NK-92 treated with Interleukin-12 subunit alpha and Interleukin-12 subunit beta, amount 100 ng/mL, for 24 hours (cell line): ENCODE results near the gene R3HDM2.
"Not testable (repeated sequence)": the region's sequence is repeated elsewhere in the genome, so short reads cannot be mapped to it uniquely, and the experiment has no call there.

Experiments
- DNase-seq: peaks from one replicate; lab custom pipeline; 2025; lab: John Stamatoyannopoulos, UW

Gene R3HDM2

GRCh38 chr12:57377103-57377840, 53.6 kb downstream of the R3HDM2 start:
- no peak for DNase-seq

GRCh38 chr12:57372233-57372632, 58.6 kb downstream of the R3HDM2 start:
- DNase-seq: no peak

GRCh38 chr12:57370696-57371095, 60.1 kb downstream of the R3HDM2 start:
- no peak for DNase-seq

DNA sequence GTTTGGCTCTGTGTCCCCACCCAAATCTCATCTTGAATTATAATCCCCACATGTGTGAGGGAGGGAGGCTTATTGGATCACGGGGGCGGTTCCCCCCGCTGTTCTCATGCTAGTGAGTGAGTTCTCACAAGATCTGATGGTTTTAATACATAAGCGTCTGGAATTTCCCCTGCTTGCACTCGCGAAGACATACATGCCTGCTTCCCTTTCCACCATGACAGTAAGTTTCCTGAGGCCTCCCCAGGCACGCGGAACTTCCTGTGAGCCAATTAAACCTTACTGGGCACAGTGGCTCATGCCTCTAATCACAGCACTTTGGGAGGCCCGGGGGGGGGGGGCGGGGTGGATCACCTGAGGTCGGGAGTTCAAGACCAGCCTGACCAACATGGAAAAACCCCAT, 60.8 kb downstream of the R3HDM2 start:
- no peak for DNase-seq

DNA sequence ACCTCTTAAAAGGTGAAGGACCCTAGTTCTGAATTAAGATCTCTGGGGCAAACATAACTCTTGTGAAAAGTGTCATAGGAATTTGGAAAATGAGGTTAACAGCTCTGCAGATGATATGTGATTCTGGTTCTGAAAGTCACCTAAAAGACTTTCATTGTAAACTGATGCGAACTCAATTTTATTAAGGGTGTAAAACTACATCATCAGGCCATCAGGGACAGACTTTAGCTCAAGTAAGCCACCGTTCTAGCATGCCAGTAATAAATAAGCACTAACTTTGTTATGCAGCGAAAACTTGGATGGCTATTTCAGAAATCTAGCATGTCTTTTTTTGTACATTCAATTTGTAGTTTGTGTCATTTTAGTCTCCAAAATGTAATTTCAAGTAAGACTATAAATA, 61.6 kb downstream of the R3HDM2 start:
- DNase-seq: no peak

DNA sequence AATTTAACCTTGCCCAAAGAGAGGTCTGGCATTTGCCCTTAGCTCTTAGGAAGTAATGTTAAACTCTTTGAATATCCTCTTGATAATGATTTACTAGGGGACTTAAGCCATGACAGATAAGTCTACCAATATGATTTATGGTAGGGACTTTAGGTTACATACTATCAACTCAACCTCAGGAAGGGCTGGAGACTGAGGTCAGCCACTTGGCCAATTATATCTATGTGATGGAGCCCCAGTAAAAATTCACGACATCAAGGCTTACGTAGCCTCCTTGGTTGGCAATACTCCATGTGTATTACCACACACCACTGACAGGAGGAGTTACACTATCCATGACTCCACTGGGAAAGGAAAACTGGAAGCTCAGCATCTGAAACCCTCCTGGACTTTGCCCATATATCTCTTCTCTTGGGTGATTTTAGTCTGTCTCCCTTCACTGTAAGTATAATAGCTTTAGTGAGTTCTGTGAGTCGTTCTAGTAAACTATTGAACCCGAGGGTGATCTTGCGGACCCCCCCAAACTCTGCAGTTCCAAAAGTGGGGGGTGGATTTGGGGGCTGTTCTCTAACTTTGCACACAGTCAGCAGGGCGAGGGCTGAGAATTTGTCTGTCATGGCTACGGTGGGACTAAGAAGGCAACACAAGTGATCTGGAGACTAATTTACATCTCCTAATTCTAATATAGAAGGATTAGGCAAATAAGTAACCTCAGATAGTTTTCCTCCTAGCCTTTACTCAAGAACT, 62.3 kb downstream of the R3HDM2 start:
- DNase-seq: no peak

- no peak for DNase-seq
Observed at GRCh38 chr12:57367121-57367520, 63.7 kb downstream of the R3HDM2 start.

DNA sequence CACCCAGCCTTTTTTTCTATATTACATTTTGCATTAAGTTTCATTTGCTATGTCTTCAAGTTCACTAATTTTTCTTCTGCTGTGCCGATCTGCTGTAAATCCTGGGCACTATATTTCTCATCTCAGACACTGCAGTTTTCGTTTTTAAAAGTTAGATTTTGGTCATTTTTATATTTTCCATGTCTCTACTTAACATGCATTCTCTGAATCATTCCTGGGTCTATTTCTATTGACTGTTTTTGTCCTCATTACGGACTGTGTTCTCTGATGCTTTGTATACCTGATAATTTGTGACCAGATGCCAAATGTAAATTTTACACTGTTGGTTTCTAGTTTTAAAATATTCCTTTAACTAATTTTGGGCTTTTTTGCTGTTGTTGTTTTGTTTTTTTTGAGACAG, 64.5 kb downstream of the R3HDM2 start:
- DNase-seq: no peak

GRCh38 chr12:57364156-57364555, 66.7 kb downstream of the R3HDM2 start:
- DNase-seq: not testable (repeated sequence)

DNA sequence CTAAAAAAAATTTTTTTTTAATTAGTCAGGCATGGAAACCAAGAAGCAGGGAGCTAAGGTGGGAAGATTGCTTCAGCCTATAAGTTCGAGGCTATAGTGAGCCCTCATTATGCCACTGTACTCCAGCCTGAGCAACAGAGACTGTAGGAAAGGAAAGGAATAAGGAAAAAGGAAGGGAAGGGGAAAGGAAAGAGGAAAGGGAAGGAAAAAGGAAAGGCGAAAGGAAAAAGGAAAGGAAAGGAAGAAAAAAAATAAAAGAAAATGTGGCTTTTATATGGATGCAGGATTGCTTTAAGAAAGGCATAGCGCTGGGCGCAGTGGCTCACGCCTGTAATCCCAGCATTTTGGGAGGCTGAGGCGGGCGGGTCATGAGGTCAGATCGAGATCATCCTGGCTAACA, 70.4 kb downstream of the R3HDM2 start:
- no peak for DNase-seq

- DNase-seq: no peak
Observed at GRCh38 chr12:57358646-57359045, 72.2 kb downstream of the R3HDM2 start.

DNA sequence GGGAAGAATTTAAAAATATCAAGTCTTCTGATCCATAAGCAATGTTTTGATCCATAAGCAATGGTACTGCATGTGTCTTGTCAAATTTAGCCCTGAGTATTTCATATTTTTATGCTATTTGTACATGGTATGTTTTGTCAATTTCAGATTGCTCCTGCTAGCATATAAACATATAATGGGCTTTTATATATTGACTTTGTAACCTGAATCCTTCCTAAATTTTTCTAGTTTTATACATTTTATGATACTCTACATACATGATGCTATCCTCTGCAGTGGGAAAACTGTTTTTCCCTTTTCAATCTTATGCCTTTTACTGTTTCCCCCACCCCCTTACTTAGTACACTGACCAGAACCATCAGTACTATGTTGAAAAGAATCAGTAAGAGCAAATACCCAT, 75.1 kb downstream of the R3HDM2 start:
- no peak for DNase-seq

DNA sequence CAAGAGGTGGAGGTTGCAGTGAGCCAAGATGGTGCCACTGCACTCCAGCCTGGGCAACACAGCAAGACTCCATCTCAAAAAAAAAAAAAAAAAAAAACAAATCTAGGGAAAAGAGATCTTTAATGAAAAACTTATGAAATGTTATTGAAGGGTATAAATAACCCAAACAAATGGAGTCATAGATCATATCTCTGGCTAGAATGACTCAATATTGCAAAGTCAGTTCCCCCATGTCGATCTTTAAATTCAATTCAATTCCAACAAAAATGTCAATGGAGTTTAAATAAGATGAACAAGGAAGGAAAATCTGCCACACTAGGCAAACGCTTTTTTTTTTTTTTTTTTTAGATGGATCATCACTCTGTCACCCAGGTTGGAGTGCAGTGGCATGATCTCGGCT, 78.7 kb downstream of the R3HDM2 start:
- DNase-seq: no peak

DNA sequence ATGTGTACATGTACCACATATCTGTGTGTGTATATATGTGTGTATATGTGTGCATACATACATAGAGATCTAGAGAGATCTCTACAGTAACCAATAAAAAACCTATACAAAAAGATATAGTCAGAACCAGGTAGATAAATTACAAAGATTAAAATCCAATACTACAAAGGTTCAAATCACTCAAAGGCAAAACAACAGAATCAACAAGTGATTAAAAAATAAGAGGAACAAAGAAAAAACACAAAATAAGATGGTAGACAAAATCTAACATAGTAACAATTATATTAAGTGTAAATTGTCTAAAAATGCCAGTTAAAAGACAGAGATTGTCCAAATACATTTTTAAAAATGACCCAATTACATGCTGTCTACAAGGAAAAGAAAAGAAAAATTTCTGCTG, 83.6 kb downstream of the R3HDM2 start:
- DNase-seq: no peak

- no peak for DNase-seq
Observed at GRCh38 chr12:57343703-57344378, 87.0 kb downstream of the R3HDM2 start.

GRCh38 chr12:57342207-57342691, 88.6 kb downstream of the R3HDM2 start:
- no peak for DNase-seq

DNA sequence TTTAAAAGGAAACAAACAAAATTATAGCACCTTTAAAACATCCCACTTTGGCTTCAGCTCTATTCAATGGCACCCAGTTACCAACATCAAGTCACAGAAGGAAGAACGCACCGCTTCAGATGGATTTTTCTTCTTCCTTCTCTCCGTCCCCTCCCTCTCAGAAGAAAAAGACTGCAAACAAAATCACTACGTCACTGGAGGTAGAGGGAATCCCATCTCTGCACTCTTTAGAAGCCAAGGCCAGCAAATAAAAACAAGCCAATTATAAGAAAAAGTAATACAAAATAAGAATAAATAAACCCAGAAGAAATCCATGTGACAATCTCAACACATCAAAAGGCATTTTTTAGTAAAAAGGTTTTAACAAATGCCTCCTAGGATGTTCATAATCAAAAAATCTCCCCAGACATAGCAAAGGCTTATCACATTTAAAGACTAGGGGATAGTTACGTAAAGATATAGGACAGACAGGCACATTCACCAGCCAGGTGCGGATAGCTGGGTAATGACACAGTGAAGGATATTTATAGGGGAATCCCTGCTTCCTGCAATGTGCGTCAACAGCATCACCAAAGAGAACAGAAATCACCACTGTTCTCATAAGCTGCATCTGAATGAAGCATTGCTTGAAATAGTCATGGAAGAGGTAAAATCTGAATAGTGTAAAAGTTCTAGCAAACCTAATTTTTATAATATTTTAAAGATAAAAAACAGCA, 89.4 kb downstream of the R3HDM2 start:
- no peak for DNase-seq

DNA sequence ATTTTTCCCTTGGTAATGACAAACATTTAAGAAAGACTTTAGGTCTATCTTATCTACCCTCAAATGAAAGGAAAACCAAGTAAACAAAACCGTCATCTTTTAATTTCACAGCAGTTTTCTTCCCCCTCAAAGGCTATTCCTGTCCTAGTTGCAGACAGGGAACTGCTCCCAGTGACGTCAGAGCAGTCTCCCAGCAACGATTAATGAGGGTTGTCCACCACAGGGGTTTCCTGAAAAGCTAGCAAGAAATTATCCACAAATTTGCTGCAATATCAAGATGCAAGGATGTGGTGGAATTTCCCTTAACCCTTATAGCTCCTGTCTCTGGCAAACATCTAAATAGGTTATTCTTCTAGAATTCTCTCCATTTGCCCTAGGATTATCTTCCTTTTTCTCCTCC, 90.7 kb downstream of the R3HDM2 start:
- DNase-seq: no peak

GRCh38 chr12:57336299-57336698, 94.5 kb downstream of the R3HDM2 start:
- not testable (repeated sequence) for DNase-seq

- DNase-seq: no peak
Observed at GRCh38 chr12:57334219-57334618, 96.6 kb downstream of the R3HDM2 start.

DNA sequence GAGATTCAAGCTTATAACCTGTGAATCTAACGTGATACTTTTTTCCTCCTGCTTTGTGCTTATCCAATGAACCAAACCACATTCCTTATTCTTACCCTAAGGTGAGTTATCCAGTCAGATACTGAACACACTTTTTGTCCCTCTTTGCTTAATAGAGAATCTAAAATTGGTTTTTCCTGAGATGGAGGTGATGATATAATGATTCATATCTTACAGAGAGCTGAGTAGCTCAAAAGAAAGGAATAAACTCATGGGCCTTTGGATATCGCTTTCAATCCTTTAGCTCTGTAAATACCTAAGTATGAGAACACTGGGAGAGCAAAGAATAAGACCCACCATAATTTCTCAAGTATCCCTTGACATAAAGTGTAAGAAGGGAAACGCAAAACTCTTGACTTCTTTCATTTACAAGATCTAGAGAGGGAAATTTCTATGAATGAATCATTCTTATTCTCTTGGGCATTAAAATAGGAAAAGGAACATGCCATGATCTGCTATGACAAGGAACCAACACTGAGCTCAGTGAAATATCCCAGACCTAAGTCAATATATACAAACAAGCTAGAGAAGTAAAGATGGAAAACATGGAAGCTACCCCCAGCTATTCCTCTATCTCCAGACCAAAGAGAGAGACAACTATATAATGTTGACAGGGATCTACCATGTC, 98.1 kb downstream of the R3HDM2 start:
- DNase-seq: no peak

DNA sequence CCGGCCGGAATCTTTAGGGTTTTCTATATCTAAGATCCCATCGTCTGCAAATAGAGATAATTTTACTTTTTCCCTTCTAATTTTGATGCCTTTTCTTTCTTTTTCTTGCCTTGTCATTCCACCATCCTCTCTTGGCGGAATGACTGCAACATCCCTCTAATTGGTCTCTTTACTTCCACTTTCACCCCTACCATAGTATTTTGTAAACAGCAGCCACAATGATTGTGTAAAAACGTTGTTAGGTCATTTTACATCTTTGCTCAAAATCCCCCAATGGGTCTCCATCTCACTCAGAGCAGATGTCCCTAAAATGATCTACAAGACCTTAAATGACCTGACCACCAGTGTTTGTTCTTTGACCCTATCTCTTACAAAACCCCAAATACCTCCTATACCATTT, 99.9 kb downstream of the R3HDM2 start:
- no peak for DNase-seq
